ENCODE data around the gene XRCC2. TPM values are rescaled to one million over a fixed set of nuclear protein-coding genes. Genes with fewer than 3 reads are reported as not detected.
"Not testable (repeated sequence)": the region's sequence is repeated elsewhere in the genome, so short reads cannot be mapped to it uniquely, and the experiment has no call there.

Gene XRCC2
- total RNA-seq, result 0.67 TPM
- long read RNA-seq, partial matches to known transcripts, result 0 of 2 reads
- long read RNA-seq, other reads (novel, unspliced or antisense), result 1 of 2 reads

DNA sequence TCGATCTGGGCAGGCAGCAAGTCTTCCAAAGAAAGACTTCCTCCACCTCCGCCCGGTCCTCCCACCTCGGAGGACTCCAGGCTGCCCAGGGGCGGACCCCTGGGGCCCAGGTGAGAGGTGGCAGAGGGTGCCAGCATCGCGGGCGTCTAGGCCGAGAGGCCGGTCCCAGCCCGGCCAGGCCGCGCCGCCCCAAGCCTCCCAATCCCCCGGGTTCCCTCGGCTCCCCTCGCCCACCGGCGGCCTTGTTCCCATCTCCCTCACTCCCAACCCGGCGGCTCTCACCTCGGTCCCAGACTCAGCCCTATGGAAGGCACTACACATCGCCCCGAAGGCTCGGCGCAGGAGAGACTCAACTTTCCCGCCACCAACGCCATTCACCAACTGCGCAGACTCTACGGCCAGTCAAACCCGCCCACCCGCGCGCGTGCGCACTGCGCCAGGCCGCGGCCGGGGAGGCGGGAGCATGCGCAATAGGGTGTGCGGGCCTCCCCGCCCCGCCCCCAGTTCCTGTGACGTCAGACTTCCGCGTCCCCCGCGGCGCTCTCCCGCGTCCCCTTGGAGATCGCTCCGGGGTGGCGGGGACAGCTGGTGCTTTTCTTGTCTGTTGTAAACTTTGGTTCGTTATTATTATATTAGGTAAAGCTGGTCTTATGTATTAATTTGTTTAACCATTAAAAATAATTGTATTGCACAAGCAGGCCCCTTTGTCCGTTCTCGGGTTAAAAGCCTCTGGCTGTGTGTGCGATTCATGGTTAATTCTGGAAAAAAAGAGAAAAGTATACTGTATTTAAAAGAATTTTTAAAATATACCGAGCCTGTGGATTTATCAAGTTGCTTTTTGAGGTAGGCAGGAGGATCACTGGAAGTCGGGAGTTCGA is at the start of gene XRCC2:
TSS of gene XRCC2 (minus strand) at position 383 of the 878 bp plus-strand sequence. CDS start at position 321, 62 bp downstream.
- intact Hi-C loops (cut with micrococcal nuclease), result no loop called here
- peak; percentile 95 for DNase-seq
- peak; percentile 100 for ATAC-seq

DNA sequence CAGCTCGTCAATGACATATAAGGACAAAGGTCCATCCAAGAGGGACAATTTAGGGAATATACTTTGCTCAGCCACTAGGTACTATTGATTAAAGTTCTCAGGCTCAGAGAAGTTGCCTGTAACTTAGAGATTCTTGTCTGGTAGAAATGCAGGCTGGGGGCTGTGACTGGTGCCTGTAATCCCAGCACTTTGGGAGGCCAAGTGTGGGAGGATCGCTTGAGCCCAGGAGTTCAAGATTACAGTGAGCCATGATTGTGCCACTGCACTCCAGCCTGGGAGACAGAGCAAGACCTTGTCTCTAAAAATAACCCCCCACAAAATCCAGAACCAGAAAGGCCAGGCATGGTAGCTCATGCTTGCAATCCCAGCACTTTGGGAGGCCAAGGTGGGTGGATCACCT is 47.4 kb upstream of the XRCC2 start:
- ATAC-seq (no peak), DNase-seq (no peak)
- intact Hi-C loops (cut with micrococcal nuclease), result no loop called here

DNA sequence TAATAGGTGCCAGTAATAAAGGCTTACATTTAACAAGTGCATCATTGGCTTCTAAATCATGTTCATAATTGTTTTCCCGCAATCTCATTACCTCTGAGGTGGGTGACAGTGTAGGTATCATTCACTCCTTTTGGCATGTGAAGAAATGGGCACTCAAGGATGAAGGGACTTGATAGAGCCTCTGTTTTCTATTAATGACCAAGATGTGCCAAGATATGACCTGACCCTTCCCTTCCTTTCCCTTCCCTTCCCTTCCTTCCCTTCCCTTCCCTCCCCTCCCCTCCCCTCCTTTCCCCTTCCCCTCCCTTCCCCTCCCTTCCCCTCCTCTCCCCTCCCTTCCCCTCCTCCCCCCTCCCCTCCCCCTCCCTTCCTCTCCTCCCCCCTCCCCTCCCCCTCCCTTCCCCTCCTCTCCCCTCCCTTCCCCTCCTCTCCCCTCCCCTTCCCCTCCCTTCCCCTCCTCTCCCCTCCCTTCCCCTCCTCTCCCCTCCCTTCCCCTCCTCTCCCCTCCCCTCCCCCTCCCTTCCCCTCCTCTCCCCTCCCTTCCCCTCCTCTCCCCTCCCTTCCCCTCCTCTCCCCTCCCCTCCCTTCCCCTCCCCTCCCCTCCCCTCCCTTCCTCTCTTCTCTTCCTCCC is 36.6 kb upstream of the XRCC2 start:
- DNase-seq; intact Hi-C loops (cut with micrococcal nuclease); ATAC-seq: not testable (repeated sequence)

DNA sequence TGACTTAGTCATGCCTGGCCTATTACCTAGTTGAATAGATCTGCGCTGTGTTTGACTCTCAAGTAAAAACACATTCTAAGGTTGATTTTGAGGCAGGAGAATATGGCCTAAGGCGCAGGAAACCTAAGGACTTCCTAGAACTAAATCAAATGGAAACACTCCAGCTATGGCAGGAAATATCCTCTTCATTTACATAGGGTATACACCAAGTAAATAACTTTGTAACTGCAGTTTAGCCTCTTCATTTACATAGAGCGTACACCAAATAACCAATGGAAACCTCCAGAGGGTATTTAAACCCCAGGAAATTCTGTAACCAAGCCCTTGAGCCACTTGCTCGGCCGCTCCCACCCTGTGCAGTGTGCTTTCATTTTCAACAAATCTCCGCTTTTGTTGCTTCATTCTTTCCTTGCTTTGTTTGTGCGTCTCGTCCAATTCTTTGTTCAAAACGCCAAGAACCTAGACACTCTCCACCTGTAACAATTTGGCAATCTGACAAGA is 35.6 kb upstream of the XRCC2 start:
- no peak for ATAC-seq
- intact Hi-C loops (cut with micrococcal nuclease), result no loop called here
- no peak for DNase-seq

DNA sequence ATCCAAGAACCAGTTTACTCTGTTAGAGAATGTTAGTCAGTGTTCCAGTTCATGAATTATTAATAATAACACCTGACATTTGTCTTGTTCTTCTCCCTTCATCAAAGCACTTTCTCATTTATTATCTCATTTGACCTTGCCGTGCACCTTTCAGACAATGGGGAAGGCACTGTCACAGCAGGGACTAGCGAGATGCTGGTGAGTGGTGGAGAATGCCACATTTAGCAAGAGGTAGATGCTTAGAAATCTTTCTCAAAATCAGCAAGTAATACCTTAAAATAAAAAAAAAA is 34.2 kb upstream of the XRCC2 start:
- DNase-seq, result no peak
- intact Hi-C loops (cut with micrococcal nuclease), result no loop called here
- no peak for ATAC-seq

DNA sequence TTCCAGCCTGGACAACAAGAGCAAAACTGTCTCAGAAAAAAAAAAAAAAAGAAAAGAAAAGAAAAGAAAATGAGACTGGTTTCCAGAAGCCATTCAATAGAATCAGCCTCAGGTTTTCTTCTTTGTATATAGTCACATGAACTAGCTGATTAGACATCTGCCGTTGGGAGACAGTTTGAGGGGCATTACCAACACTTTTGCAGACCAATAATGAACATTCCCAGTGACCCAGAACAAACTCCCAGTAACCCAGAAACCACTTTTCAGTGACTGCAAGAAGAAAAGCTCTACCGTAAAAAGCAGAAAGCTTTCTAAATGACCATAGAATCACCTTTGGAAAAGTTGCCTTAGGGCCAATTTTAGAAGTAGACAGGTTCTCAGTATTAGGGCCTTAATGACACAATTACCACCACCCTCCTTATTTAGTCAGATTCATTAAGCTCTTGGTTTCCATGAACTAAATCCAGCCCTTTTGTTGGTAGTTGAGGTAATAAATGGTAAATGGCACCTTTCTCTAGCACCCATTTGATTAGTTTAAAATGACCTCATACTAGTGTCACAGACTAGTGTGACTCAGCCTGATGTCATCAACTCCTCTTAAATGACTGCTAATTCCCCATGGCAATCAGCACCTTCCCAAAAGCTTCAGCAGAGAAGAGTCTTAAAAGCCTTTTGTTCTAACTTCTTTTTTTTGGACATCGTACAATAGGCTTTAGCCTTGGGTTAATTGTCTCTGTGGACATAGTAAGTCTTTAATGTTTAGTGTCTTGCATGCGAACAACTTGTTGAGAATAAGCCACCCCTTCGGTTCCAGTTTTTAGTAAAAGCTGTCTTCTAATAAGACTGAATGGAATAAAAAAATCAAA is 33.6 kb upstream of the XRCC2 start:
- ATAC-seq, result no peak
- intact Hi-C loops (cut with micrococcal nuclease), result no loop called here
- no peak for DNase-seq

DNA sequence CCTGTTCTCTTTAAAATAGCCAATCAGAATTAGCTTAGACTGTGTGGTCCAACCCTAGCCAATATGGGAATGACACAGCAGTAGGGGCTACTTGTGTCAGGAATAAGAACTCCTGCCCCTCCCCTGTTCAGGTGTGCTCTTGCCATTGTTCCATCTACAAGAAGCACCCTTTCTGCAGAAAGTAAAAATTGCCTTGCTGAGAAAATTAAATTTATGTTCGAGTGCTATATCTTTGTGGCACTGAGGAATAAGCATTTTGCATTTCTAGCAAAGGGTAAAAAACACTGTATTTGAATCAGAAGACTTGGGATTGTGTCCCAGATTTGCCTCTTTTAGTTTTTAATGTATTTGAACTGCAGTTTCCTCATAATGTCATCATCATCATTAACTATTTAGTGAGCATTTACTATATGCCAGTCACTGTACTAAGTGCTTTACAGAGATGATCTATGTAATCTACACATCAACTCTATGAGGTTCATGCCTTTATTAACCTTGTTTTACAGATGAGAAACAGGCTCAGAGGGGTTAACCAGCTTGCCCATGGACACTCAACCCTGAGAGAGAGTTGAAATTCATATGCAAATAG is 28.9 kb upstream of the XRCC2 start:
- ATAC-seq, result no peak
- intact Hi-C loops (cut with micrococcal nuclease), result no loop called here
- no peak for DNase-seq

DNA sequence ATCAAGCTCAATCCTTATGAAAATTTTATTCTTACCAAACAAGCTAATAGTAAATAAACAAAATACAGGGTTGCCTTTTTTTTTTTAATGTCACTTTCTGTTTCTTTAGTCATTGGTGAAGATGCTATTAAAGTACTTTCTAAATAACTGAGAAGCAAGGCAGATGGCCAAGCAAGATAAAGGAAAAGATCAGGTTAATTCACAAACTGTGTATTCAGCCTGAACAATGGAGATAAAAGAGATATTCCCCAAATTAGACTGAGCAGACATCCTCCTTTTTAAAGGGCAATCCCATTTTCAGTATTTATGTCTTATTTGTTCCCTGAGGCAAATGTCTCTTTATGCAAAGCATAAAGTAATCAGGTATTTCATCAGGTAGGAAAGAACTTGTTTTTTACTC is 23.1 kb upstream of the XRCC2 start:
- intact Hi-C loops (cut with micrococcal nuclease), result no loop called here
- no peak for DNase-seq
- ATAC-seq, result no peak

DNA sequence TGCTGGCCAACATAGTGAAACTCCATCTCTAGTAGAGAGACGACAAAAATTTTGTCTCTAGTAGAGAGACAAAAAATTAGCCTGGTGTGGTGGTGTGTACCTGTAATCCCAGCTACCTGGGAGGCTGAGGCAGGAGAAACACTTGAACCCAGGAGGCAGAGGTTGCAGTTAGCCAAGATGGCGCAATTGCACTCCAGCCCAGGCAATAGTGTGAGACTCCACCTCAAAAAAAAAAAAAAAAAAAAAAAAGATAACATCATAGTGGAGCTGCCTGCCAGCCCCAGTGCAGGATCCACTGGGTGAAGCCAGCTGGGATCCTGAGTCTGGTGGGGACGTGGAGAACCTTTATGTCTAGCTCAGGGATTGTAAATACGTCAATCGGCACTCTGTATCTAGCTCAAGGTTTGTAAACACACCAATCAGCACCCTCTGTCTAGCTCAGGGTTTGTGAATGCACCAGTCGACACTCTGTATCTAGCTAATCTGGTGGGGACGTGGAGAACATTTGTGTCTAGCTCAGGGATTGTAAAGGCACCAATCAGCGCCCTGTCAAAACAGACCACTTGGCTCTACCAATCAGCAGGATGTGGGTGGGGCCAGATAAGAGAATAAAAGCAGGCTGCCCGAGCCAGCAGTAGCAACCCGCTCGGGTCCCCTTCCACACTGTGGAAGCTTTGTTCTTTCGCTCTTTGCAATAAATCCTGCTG is 21.5 kb upstream of the XRCC2 start:
- intact Hi-C loops (cut with micrococcal nuclease); ATAC-seq; DNase-seq: not testable (repeated sequence)

DNA sequence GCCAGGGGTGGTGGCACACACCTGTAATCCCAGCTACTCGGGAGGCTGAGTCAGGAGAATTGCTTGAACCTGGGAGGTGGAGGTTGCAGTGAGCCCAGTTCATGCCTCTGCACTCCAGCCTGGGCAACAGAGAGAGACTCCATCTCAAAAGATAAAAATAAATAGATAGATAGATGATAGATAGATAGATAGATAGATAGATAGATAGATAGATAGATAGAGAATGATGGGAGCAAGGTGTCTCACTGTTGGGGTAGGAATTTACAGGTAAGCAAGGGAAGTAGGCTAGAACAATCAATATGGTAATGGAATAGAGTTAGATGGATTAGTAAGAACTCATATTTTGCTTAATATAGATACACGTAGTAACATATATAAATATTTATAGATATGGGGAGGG is 16.3 kb upstream of the XRCC2 start:
- ATAC-seq; DNase-seq; intact Hi-C loops (cut with micrococcal nuclease): not testable (repeated sequence)

DNA sequence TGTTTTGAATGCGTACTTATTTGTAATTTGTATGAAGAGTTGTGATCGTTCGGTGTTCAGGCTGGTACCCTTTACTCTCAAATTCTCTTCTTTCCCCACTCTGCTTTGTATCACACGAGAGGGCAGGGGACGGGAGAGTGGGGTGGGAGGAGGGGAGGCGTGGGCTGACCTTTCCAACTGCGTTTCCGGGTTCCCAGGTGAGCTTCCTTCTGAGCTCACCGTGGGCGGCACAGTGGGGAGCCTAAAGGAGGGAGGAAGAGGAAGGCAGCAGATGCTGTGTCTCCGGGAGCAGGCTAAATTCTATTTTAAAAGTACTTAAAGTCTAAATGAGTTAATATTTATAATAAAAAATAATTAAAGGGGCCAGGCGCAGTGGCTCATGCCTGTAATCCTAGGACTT is 7.4 kb upstream of the XRCC2 start:
- intact Hi-C loops (cut with micrococcal nuclease), result no loop called here
- DNase-seq, result no peak
- ATAC-seq, result no peak

DNA sequence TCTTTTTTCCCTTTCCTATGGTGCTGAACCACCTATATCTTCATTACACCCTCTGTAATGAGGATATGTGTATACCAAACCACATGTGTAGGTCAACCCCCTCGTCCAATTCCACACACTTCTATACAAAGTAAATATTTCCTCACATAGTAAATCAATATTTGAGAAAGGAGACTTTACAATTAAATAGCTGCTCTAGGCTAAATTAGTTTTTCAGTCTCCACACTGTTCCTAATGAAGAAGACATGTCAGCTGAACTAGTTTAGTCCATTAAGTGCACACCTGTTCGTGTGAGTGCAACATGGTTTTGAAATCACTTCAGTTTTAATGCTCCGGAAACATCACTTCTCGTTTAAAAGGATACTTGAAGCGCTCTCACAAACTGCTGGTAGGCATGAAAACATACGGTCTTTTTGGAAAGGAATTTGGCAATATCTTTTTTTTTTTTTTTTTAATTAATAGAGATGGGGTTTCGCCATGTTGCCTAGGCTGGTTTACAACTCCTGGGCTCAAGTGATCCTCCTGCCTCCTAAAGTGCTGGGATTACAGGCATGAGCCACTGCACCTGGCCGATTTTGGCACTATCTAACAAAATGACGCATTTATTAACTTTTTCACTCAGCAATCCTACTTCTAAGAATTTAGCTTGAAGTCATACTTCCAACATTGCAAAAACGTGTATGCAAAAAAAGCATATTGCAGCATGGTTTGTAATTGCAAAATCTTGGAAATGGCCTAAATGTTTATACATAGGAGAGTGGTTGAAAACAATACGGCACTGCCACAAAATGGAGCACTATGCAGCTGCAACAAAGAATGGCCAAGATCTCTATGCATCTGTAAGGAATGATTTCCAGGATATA is 2.1 kb upstream of the XRCC2 start:
- no peak for DNase-seq
- ATAC-seq, result no peak
- intact Hi-C loops (cut with micrococcal nuclease), result no loop called here

DNA sequence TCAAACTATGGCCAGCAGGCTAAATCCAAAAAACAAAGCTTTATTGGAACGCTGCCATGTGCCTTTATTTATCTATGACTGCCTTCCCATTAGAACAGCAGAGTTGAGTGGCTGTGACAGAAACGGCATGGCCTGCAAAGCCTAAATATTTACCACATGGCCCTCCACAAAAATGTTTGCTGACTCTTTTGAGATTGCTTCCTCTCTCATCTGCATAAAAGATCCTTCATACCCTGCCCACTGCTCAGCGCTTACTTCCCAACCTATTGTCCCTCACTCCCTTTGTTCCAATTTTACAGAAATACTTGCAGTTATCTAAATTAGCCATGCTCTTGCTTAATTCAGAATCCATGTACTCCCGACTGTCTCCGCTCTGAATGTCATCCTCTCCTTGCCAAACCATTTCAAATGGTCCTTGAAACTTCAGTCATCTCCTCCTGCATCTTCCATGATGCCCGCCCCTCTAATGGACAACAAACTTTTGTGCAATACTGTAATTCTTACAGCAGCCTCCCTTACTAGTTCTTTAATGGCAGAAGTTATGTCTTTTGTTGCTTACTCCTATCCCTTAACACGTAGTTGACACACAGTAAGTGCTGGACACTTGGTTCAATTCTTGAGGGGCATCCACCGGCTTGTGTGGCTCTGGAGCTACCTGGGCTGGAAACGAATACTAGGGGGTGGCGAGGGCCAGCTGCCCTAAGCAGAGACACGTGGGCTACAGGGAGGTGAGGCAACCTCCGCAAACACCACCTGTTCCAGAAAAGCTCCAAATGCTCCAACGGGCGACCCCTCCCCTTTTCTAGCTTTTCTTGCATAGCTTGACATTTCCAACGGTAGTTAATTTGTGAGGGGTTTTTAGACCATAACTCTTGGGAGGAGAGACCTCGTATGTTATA is 832 bp downstream of the XRCC2 start:
- DNase-seq, result no peak
- no peak for ATAC-seq
- intact Hi-C loops (cut with micrococcal nuclease), result no loop called here

DNA sequence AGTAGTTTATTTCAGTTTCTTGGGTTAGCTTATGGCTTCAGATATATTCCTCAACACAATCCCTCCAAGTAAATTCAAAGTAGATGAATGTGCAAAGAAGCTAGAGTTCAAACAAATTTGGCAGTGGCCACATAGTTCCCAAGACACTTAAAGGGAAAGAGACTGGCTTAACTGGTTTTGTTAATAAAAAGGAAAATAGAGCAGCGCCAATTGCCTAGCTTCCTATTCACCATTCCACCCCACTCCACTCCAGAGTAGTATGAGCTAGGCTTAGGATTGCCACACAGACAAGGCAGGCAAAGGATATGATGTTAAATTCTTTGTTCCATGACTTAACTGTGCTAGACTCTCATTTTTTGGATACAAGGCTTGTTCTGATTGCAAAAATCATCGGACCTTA is 2.0 kb downstream of the XRCC2 start:
- ATAC-seq (no peak), DNase-seq (no peak)
- intact Hi-C loops (cut with micrococcal nuclease), result no loop called here

DNA sequence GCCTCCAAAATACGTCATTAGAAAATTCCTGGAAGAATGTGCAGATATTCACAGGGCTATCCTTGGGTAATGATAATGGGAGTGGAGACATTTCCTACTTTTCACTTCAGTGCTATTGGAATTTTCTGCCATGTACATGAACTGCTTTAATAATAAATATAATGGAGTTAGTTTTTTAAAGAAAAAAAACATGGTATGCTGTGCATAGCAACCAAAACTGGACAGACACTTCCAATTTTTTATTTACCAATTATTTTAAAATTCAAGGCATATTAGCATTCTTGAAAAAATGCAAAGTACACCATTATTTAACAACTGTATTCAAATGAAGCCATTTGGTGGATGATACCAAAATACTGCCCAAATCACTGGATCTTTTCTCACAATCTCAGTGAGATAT is 3.3 kb downstream of the XRCC2 start:
- DNase-seq (no peak), ATAC-seq (no peak)
- intact Hi-C loops (cut with micrococcal nuclease), result no loop called here

DNA sequence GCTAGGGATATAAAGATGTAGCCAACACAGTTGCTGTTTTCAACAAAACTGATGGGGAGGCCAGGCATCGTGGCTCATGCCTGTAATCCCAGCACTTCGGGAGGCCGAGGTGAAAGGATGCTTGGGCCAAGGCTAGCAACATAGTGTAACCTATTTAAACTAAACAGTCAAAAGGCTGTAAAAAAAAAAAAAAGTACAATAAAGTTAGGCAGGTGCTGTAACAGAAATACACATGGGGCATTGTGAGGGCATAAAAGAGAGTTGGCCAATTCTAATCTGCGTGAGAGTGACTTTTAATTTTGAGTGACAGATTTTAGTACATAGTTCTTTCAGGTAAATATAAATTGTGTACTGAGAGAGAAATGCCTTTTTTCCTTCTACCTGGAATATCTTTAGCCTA is 6.2 kb downstream of the XRCC2 start:
- ATAC-seq, result no peak
- intact Hi-C loops (cut with micrococcal nuclease), result no loop called here
- no peak for DNase-seq

DNA sequence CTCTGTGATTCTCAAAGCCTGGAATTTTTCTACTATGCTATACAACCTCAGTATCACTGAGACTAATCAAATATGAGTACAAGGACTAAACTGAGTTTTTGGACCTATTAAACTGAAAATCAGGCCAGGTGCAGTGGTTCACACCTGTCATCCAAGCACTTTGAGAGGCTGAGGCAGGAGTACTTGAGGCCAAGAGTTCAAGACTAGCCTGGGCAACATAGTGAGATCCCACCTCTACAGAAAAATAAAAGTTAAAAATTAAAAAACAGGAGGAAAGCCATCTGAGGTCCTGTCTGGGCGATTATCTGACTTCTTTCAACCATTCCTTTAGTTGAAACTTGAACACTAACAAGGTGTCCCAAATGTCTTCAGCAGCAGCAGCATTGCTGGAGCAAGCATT is 7.0 kb downstream of the XRCC2 start:
- ATAC-seq (no peak), DNase-seq (no peak)
- intact Hi-C loops (cut with micrococcal nuclease), result no loop called here
